Dedifferentiated amniotic fluid mesenchymal stem cell (primary cell): ENCODE results near the gene RNF225.
"Not testable (repeated sequence)": the region's sequence is repeated elsewhere in the genome, so short reads cannot be mapped to it uniquely, and the experiment has no call there.

Source experiments
- DNase-seq: peaks from one replicate; pipeline ENCODE4 v3.0.0-alpha.2; 2016; ENCODE audit errors: extremely low spot score

RNF225 gene

GRCh38 chr19:58408152-58409009 is 12.9 kb downstream of the RNF225 start, which contains the start of gene ZNF584:
TSS of gene ZNF584 (plus strand) at chr19:58408649. CDS start at chr19:58409148, 499 bp downstream.
- peak; percentile 91 for DNase-seq

- DNase-seq: no peak
Observed at GRCh38 chr19:58409010-58409790, 13.7 kb downstream of the RNF225 start.

GRCh38 chr19:58416604-58417003 is 21.1 kb downstream of the RNF225 start:
- DNase-seq: no peak

GRCh38 chr19:58417071-58417470 is 21.6 kb downstream of the RNF225 start:
- no peak for DNase-seq

- no peak for DNase-seq
Observed at GRCh38 chr19:58428617-58429016, 33.2 kb downstream of the RNF225 start.

GRCh38 chr19:58429745-58430144 is 34.3 kb downstream of the RNF225 start:
- no peak for DNase-seq

- no peak for DNase-seq
Observed at GRCh38 chr19:58434217-58434616, 38.8 kb downstream of the RNF225 start.

GRCh38 chr19:58439576-58440554 is 44.4 kb downstream of the RNF225 start, which contains the start of gene ZNF132:
TSS of gene ZNF132 (minus strand) at chr19:58440153. CDS start at chr19:58439821, 332 bp downstream.
- peak; percentile 99 for DNase-seq

- DNase-seq: no peak
Observed at GRCh38 chr19:58440556-58440955, 45.1 kb downstream of the RNF225 start.

GRCh38 chr19:58442986-58443385 is 47.5 kb downstream of the RNF225 start:
- not testable (repeated sequence) for DNase-seq
